ENCODE measurements around the gene JAZF1. TPM values are rescaled to one million over a fixed set of nuclear protein-coding genes. Genes with fewer than 3 reads are reported as not detected.

Gene JAZF1
- total and polyA plus RNA-seq, 2 of the 4 experiments (the other 2 are of a cell fraction), result 8.4 to 10.5 TPM

DNA sequence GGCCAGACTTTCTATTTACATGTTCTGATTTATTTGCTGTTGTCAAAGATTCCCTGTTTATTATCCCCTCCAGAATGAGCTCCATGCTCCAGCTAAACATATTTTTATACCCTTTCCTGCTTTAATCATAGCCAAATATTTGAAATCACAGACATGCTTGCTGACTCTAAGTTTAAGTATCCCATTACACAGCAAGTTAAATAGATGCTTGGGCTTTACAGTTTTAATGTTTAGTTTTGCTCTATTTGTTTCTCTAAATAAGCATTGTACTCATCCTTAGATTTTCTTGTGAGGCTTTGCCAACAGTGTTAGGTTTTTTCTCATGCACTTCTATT is 243.9 kb downstream of the JAZF1 start:
- DNase-seq, result peak; percentile 24
- Histone ChIP-seq H3K79me1 (ENCODE audit: low read depth in 1 of 2, low read length in 2 of 2) (peaks cover 3 to 31% of the 10 kb centered on the region in 2 experiments; a peak in 3 of 4 replicates), H3K23ac (ENCODE audit: low read depth, low read length) (no peak overlapping the region), H3K18ac (ENCODE audit: low read depth, low read length) (no peak overlapping the region), H4K8ac (ENCODE audit: low read depth in 2 of 2, low read length in 2 of 2) (no peak overlapping the region), H3K36me3 (ENCODE audit: control insufficient read depth, insufficient read depth, low read length) (peaks cover 1% of the 10 kb centered on the region; the same call in 1 of the 2 replicates), H2BK20ac (ENCODE audit: low read depth, low read length) (no peak overlapping the region), H2AK5ac (ENCODE audit: low read depth, low read length) (no peak overlapping the region), H3K14ac (replicated peaks; ENCODE audit: low read depth, low read length) (no peak overlapping the region), H3K4me2 (ENCODE audit: low read depth, low read length) (peak overlapping the region; percentile 67; the same call in 1 of the 2 replicates), H3K4ac (ENCODE audit: low read depth, low read length) (no peak overlapping the region), H3K56ac (ENCODE audit: extremely low read depth, insufficient read depth, low read length) (no peak overlapping the region), H3K27me3 (ENCODE audit: control insufficient read depth, insufficient read depth, low read length) (no peaks in the 10 kb centered on the region), H4K5ac (ENCODE audit: low read depth, low read length) (no peak overlapping the region), H3K9ac (ENCODE audit: low read depth, low read length) (no peak overlapping the region), H3K9me1 (ENCODE audit: insufficient read depth, low read length) (no peaks in the 10 kb centered on the region), H2BK120ac (ENCODE audit: low read depth, low read length) (no peak overlapping the region), H4K20me1 (ENCODE audit: insufficient read depth, low read length) (peaks cover 13% of the 10 kb centered on the region; the same call in 1 of the 2 replicates), H2BK15ac (ENCODE audit: low read depth, low read length) (no peak overlapping the region), H3K27ac (ENCODE audit: insufficient read depth, low read length) (no peak overlapping the region), H4K91ac (ENCODE audit: insufficient read depth, low read depth, low read length) (no peak overlapping the region), H2AK9ac (replicated peaks; ENCODE audit: low read depth, low read length, poor library complexity) (no peak overlapping the region), H2AFZ (replicated peaks; ENCODE audit: low read length, poor library complexity) (no peak overlapping the region), H3K4me1 (ENCODE audit: control insufficient read depth, insufficient read depth, low read length) (peaks cover 7% of the 10 kb centered on the region), H2BK5ac (ENCODE audit: low read depth, low read length, poor library complexity, severe bottlenecking) (no peak overlapping the region), H3K9me3 (ENCODE audit: control insufficient read depth, insufficient read depth, low read length) (no peaks in the 10 kb centered on the region), H3K4me3 (ENCODE audit: insufficient read depth, low read depth, low read length) (no peak overlapping the region)
- dilution Hi-C loops (cut with HindIII; ENCODE audit: low sequenced_read_pairs, unreplicated experiment) (no loop called here), intact Hi-C loops (cut with micrococcal nuclease) (no loop called here), in situ Hi-C loops (cut with MboI; ENCODE audit: low sequenced_read_pairs) (no loop called here)
- BruUV-seq (replicated peaks), result no TSS peak
- ChIA-PET POLR2A (ENCODE audit: unreplicated experiment) (no interaction called here), CTCF (interaction anchor here (0.6 to 1.5 kb wide), 3 partner anchors 9 to 17 kb away, joined by 3 read pairs; no protein-coding TSS in a partner anchor)
- ATAC-seq (ENCODE audit: low read depth), result peak; percentile 84
- TF ChIP-seq, protein P1, sequence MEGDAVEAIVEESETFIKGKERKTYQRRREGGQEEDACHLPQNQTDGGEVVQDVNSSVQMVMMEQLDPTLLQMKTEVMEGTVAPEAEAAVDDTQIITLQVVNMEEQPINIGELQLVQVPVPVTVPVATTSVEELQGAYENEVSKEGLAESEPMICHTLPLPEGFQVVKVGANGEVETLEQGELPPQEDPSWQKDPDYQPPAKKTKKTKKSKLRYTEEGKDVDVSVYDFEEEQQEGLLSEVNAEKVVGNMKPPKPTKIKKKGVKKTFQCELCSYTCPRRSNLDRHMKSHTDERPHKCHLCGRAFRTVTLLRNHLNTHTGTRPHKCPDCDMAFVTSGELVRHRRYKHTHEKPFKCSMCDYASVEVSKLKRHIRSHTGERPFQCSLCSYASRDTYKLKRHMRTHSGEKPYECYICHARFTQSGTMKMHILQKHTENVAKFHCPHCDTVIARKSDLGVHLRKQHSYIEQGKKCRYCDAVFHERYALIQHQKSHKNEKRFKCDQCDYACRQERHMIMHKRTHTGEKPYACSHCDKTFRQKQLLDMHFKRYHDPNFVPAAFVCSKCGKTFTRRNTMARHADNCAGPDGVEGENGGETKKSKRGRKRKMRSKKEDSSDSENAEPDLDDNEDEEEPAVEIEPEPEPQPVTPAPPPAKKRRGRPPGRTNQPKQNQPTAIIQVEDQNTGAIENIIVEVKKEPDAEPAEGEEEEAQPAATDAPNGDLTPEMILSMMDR (conservative IDR thresholded peaks at IDR 0.05; ENCODE audit: low read depth, low read length), result no peak
- TF ChIP-seq, protein P2, sequence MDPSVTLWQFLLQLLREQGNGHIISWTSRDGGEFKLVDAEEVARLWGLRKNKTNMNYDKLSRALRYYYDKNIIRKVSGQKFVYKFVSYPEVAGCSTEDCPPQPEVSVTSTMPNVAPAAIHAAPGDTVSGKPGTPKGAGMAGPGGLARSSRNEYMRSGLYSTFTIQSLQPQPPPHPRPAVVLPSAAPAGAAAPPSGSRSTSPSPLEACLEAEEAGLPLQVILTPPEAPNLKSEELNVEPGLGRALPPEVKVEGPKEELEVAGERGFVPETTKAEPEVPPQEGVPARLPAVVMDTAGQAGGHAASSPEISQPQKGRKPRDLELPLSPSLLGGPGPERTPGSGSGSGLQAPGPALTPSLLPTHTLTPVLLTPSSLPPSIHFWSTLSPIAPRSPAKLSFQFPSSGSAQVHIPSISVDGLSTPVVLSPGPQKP (IDR thresholded peaks at IDR 0.05; ENCODE audit: borderline replicate concordance, low read depth, low read length), result no peak
- TF ChIP-seq RCOR1 (IDR thresholded peaks at IDR 0.05; ENCODE audit: insufficient replicate concordance, low read length) (no peak), CEBPB (IDR thresholded peaks at IDR 0.05; ENCODE audit: low read depth, low read length) (no peak)

Data from IMR-90 (cell line).